IMR-90 (cell line): ENCODE data around the gene C14orf119. TPM values are rescaled to one million over a fixed set of nuclear protein-coding genes. Genes with fewer than 3 reads are reported as not detected.

Source experiments
- ATAC-seq: fragments of 200-7000 bp; cut with Tn5 transposase; 2 replicates; pipeline ENCODE4 v1.9.1; 2020; ENCODE audit warnings: low read depth, mild to moderate bottlenecking, moderate library complexity
- BruUV-seq: library from RNA; stranded (reverse); fragments of 400-500 nt; replicated peaks from 2 replicates; lab custom pipeline; 2021; lab: Mats Ljungman, UMichigan
- CTCF ChIA-PET: fragments of 300-600 bp; formaldehyde crosslinking; extraction: SDS; loops from one replicate; lab custom pipeline; 2021; ENCODE audit warnings: antibody characterized with exemption; lab: Yijun Ruan, JAX
- POLR2A ChIA-PET: fragments of 300-600 bp; sonication (Branson Sonifier 250); formaldehyde crosslinking; loops from one replicate; lab custom pipeline; 2022; ENCODE audit warnings: antibody characterized with exemption; ENCODE audit not compliant: unreplicated experiment; lab: Charles Lee
- DNase-seq: peaks from one replicate; pipeline ENCODE4 v3.0.0; 2013
- H2AFZ ChIP-seq: replicated peaks from 2 replicates; pipeline ENCODE3; 2013; ENCODE audit warnings: low read length, mild to moderate bottlenecking; ENCODE audit not compliant: poor library complexity
- H2AK5ac ChIP-seq: 2 replicates; pipeline ENCODE4 v1.6.1; 2013; ENCODE audit warnings: low read depth, low read length, inconsistent platforms
- H2AK9ac ChIP-seq: replicated peaks from 2 replicates; pipeline ENCODE3; 2013; ENCODE audit warnings: mild to moderate bottlenecking, low read depth, low read length, moderate library complexity; ENCODE audit not compliant: poor library complexity
- H2BK120ac ChIP-seq: 2 replicates; pipeline ENCODE4 v1.6.1; 2013; ENCODE audit warnings: low read depth, low read length, inconsistent platforms
- H2BK15ac ChIP-seq: 3 replicates; pipeline ENCODE4 v1.6.1; 2013; ENCODE audit warnings: low read depth, low read length, inconsistent platforms
- H2BK20ac ChIP-seq: 2 replicates; pipeline ENCODE4 v1.6.1; 2013; ENCODE audit warnings: low read depth, mild to moderate bottlenecking, inconsistent platforms, low read length, moderate library complexity
- H2BK5ac ChIP-seq: 2 replicates; pipeline ENCODE4 v1.6.1; 2013; ENCODE audit warnings: mild to moderate bottlenecking, low read depth, low read length, inconsistent platforms; ENCODE audit not compliant: poor library complexity, severe bottlenecking
- H3K14ac ChIP-seq: replicated peaks from 2 replicates; pipeline ENCODE4 v1.6.1; 2013; ENCODE audit warnings: low read depth, low read length, inconsistent platforms
- H3K18ac ChIP-seq: 2 replicates; pipeline ENCODE4 v1.6.1; 2013; ENCODE audit warnings: low read depth, low read length, control low read depth
- H3K23ac ChIP-seq: 2 replicates; pipeline ENCODE4 v1.6.1; 2013; ENCODE audit warnings: low read depth, low read length, inconsistent platforms
- H3K27ac ChIP-seq: 2 replicates; pipeline ENCODE4 v1.5.1; 2013; ENCODE audit warnings: mild to moderate bottlenecking, control low read depth, low read length; ENCODE audit not compliant: insufficient read depth
- H3K27me3 ChIP-seq: 2 replicates; pipeline ENCODE4 v1.6.1; 2013; ENCODE audit warnings: low read length; ENCODE audit not compliant: control insufficient read depth, insufficient read depth
- H3K36me3 ChIP-seq: 2 replicates; pipeline ENCODE4 v1.6.1; 2013; ENCODE audit warnings: low read length, mixed read lengths; ENCODE audit not compliant: control insufficient read depth, insufficient read depth
- H3K4ac ChIP-seq: 2 replicates; pipeline ENCODE4 v1.6.1; 2013; ENCODE audit warnings: low read depth, low read length, inconsistent platforms
- H3K4me1 ChIP-seq: 2 replicates; pipeline ENCODE4 v1.6.1; 2013; ENCODE audit warnings: low read length, mixed read lengths; ENCODE audit not compliant: control insufficient read depth, insufficient read depth
- H3K4me2 ChIP-seq: 2 replicates; pipeline ENCODE4 v1.6.1; 2013; ENCODE audit warnings: low read depth, mild to moderate bottlenecking, control low read depth, low read length, moderate library complexity
- H3K4me3 ChIP-seq: 2 replicates; pipeline ENCODE4 v1.5.1; 2013; ENCODE audit warnings: low read depth, mild to moderate bottlenecking, control low read depth, low read length, moderate library complexity; ENCODE audit not compliant: insufficient read depth
- H3K56ac ChIP-seq: 2 replicates; pipeline ENCODE4 v1.6.1; 2013; ENCODE audit warnings: low read length, inconsistent platforms; ENCODE audit not compliant: insufficient read depth; ENCODE audit errors: extremely low read depth
- H3K79me1 ChIP-seq, 2 experiments: 2 replicates each; pipeline ENCODE4 v1.6.1; 2013; ENCODE audit warnings: low read length in 2 of 2, inconsistent platforms in 1 of 2, low read depth in 1 of 2
- H3K9ac ChIP-seq: 2 replicates; pipeline ENCODE4 v1.6.1; 2013; ENCODE audit warnings: low read depth, low read length, control low read depth
- H3K9me1 ChIP-seq: 2 replicates; pipeline ENCODE4 v1.6.1; 2013; ENCODE audit warnings: low read length, inconsistent platforms; ENCODE audit not compliant: insufficient read depth
- H3K9me3 ChIP-seq: 2 replicates; pipeline ENCODE4 v1.6.1; 2013; ENCODE audit warnings: low read length; ENCODE audit not compliant: control insufficient read depth, insufficient read depth
- H4K20me1 ChIP-seq: 2 replicates; pipeline ENCODE4 v1.6.1; 2013; ENCODE audit warnings: low read length, inconsistent platforms; ENCODE audit not compliant: insufficient read depth
- H4K5ac ChIP-seq: 2 replicates; pipeline ENCODE4 v1.6.1; 2013; ENCODE audit warnings: mild to moderate bottlenecking, low read depth, low read length, control low read depth
- H4K8ac ChIP-seq, 2 experiments: 2 replicates each; pipeline ENCODE4 v1.6.1; 2013; ENCODE audit warnings: low read depth in 2 of 2, low read length in 2 of 2, control low read depth in 1 of 2, inconsistent platforms in 1 of 2
- H4K91ac ChIP-seq: 2 replicates; pipeline ENCODE4 v1.6.1; 2013; ENCODE audit warnings: low read depth, low read length, inconsistent platforms; ENCODE audit not compliant: insufficient read depth
- CHD1 ChIP-seq: IDR thresholded peaks from 2 replicates; pipeline ENCODE4 v1.6.1; 2012; ENCODE audit warnings: low read depth, low read length, improper control_type of control experiment
- CTCF ChIP-seq: conservative IDR thresholded peaks from 2 replicates; pipeline ENCODE4 v1.5.1; 2012; ENCODE audit warnings: mild to moderate bottlenecking, low read depth, low read length, improper control_type of control experiment
- ELK1 ChIP-seq: fragments of 150-350 bp; IDR thresholded peaks from 2 replicates; pipeline ENCODE4 v1.6.1; 2016; ENCODE audit warnings: low read depth, mild to moderate bottlenecking, low read length, moderate library complexity, borderline replicate concordance
- MAFK ChIP-seq: IDR thresholded peaks from 2 replicates; pipeline ENCODE4 v1.6.1; 2012; ENCODE audit warnings: low read depth, low read length, improper control_type of control experiment
- MAZ ChIP-seq: IDR thresholded peaks from 2 replicates; pipeline ENCODE4 v1.6.1; 2012; ENCODE audit warnings: low read depth, mild to moderate bottlenecking, low read length, improper control_type of control experiment, moderate library complexity, borderline replicate concordance
- NFE2L2 ChIP-seq: fragments of 150-350 bp; IDR thresholded peaks from 2 replicates; pipeline ENCODE4 v1.6.1; 2016; ENCODE audit warnings: low read depth, mild to moderate bottlenecking, low read length
- POLR2A ChIP-seq: IDR thresholded peaks from 2 replicates; pipeline ENCODE4 v1.6.1; 2012; ENCODE audit warnings: mild to moderate bottlenecking, low read depth, low read length
- RAD21 ChIP-seq: IDR thresholded peaks from 2 replicates; pipeline ENCODE4 v1.6.1; 2012; ENCODE audit warnings: low read length, improper control_type of control experiment
- RFX5 ChIP-seq: IDR thresholded peaks from 2 replicates; pipeline ENCODE4 v1.8.0; 2012; ENCODE audit warnings: low read depth, mild to moderate bottlenecking, low read length, moderate library complexity
- dilution Hi-C: fragments of 300-500 bp; cut with HindIII; formaldehyde crosslinking; loops from one replicate; pipeline ENCODE4 v1.14.3; 2018; ENCODE audit warnings: low sequenced_read_pairs; ENCODE audit not compliant: unreplicated experiment
- in situ Hi-C: fragments of 300-500 bp; cut with MboI; formaldehyde crosslinking; loops from 3 replicates; pipeline ENCODE4 v1.14.3; 2019; ENCODE audit warnings: low sequenced_read_pairs, inconsistent platforms, mixed read lengths
- intact Hi-C: fragments of 100-400 bp; cut with micrococcal nuclease; formaldehyde crosslinking; loops from 2 replicates; pipeline ENCODE4 v1.10.0; 2022
- polyA plus RNA-seq, 3 experiments: library from polyadenylated mRNA; depleted of rRNA; stranded (reverse); fragments of >200 nt; gene quantifications; 2 replicates each; pipeline ENCODE4 v1.2.3, GENCODE V29; 2012; ENCODE audit warnings: low replicate concordance in 1 of 3
- total RNA-seq: library from RNA; depleted of rRNA; stranded (reverse); fragments of >200 nt; gene quantifications from 2 replicates; pipeline ENCODE4 v1.2.3, GENCODE V29; 2012; rRNA removed

Gene C14orf119
- total and polyA plus RNA-seq, 2 of the 4 experiments (the other 2 are of a cell fraction), result 74.0 to 83.7 TPM

GRCh38 chr14:23149745-23150144 is 54.4 kb downstream of the C14orf119 start:
- Histone ChIP-seq H3K9me3 (0 out of 2 replicates have a peak, but pooled peaks cover 2% of the 10 kb centered on the region), H3K4me2 (no peak overlapping the region), H3K9ac (no peak overlapping the region), H4K20me1 (no peaks in the 10 kb centered on the region), H3K56ac (no peak overlapping the region), H3K9me1 (no peaks in the 10 kb centered on the region), H3K4me3 (no peak overlapping the region), H4K91ac (no peak overlapping the region), H3K27ac (no peak overlapping the region), H3K36me3 (no peaks in the 10 kb centered on the region), H2AFZ (no peak overlapping the region), H2AK9ac (no peak overlapping the region), H4K5ac (no peak overlapping the region), H3K4ac (no peak overlapping the region), H2BK5ac (no peak overlapping the region), H2BK15ac (no peak overlapping the region), H3K23ac (no peak overlapping the region), H3K4me1 (no peaks in the 10 kb centered on the region), H3K14ac (no peak overlapping the region), H3K18ac (no peak overlapping the region), H4K8ac (no peak overlapping the region), H3K27me3 (peaks cover 11% of the 10 kb centered on the region), H2BK20ac (no peak overlapping the region), H2AK5ac (no peak overlapping the region), H2BK120ac (no peak overlapping the region), H3K79me1 (no peaks in the 10 kb centered on the region)
- ATAC-seq (no peak), DNase-seq (no peak)
- ChIA-PET POLR2A (no interaction called here), CTCF (no interaction called here)
- no peak for TF ChIP-seq MAFK
- no peak for TF ChIP-seq NFE2L2
- TF ChIP-seq RFX5, result no peak
- no peak for TF ChIP-seq CHD1
- no peak for TF ChIP-seq RAD21
- no peak for TF ChIP-seq CTCF
- no peak for TF ChIP-seq MAZ
- TF ChIP-seq ELK1, result no peak
- no peak for TF ChIP-seq POLR2A
- intact Hi-C loops, result no loop called here
- dilution Hi-C loops, result no loop called here
- in situ Hi-C loops, result no loop called here
- BruUV-seq, result no TSS peak

Other genes with a start within 250 kb of the C14orf119 start
- 19.4 and 25.1 TPM in 2 replicates for gene LRP10, start 223.8 kb upstream of the C14orf119 start, total RNA-seq
- gene LRP10, start 223.8 kb upstream of the C14orf119 start, polyA plus RNA-seq (2012; rRNA removed), result 118 and 121 TPM in 2 replicates
- under 0.01 TPM in 2 replicates for gene REM2, start 212.3 kb upstream of the C14orf119 start, total RNA-seq
- 0.07 TPM in 1 of 2 replicates, not detected in the other for gene REM2, start 212.3 kb upstream of the C14orf119 start, polyA plus RNA-seq (2012; rRNA removed)
- 375 and 830 TPM in 2 replicates for gene RBM23, start 176.4 kb upstream of the C14orf119 start, total RNA-seq
- gene RBM23, start 176.4 kb upstream of the C14orf119 start, polyA plus RNA-seq (2012; rRNA removed), result 43.4 and 44.7 TPM in 2 replicates
- gene PRMT5, start 166.1 kb upstream of the C14orf119 start, total RNA-seq, result 92.2 and 99.3 TPM in 2 replicates
- gene PRMT5, start 166.1 kb upstream of the C14orf119 start, polyA plus RNA-seq (2012; rRNA removed), result 136 and 152 TPM in 2 replicates
- gene HAUS4, start 138.4 kb upstream of the C14orf119 start, total RNA-seq, result 19.2 and 24.2 TPM in 2 replicates
- gene HAUS4, start 138.4 kb upstream of the C14orf119 start, polyA plus RNA-seq (2012; rRNA removed), result 13.5 and 16.9 TPM in 2 replicates
- 57.2 and 67.6 TPM in 2 replicates for gene AJUBA, start 113.0 kb upstream of the C14orf119 start, total RNA-seq
- gene AJUBA, start 113.0 kb upstream of the C14orf119 start, polyA plus RNA-seq (2012; rRNA removed), result 46.3 and 46.4 TPM in 2 replicates
- 4.7 and 5.7 TPM in 2 replicates for gene C14orf93, start 85.4 kb upstream of the C14orf119 start, total RNA-seq
- 4.7 and 5.4 TPM in 2 replicates for gene C14orf93, start 85.4 kb upstream of the C14orf119 start, polyA plus RNA-seq (2012; rRNA removed)
- gene PSMB5, start 60.6 kb upstream of the C14orf119 start, total RNA-seq, result 268 and 310 TPM in 2 replicates
- gene PSMB5, start 60.6 kb upstream of the C14orf119 start, polyA plus RNA-seq (2012; rRNA removed), result 321 and 335 TPM in 2 replicates
- gene PSMB11, start 53.3 kb upstream of the C14orf119 start, total RNA-seq, result not detected in 2 replicates
- not detected in 2 replicates for gene PSMB11, start 53.3 kb upstream of the C14orf119 start, polyA plus RNA-seq (2012; rRNA removed)
- gene CDH24, start 38.0 kb upstream of the C14orf119 start, total RNA-seq, result 3.6 and 3.9 TPM in 2 replicates
- gene CDH24, start 38.0 kb upstream of the C14orf119 start, polyA plus RNA-seq (2012; rRNA removed), result 24.4 and 30.0 TPM in 2 replicates
- gene ACIN1, start 369 bp upstream of the C14orf119 start, total RNA-seq, result 71.9 and 73.8 TPM in 2 replicates
- gene ACIN1, start 369 bp upstream of the C14orf119 start, polyA plus RNA-seq (2012; rRNA removed), result 167 and 185 TPM in 2 replicates
- gene CIROP, start 9.5 kb downstream of the C14orf119 start, total RNA-seq, result 0.28 and 0.36 TPM in 2 replicates
- gene CIROP, start 9.5 kb downstream of the C14orf119 start, polyA plus RNA-seq (2012; rRNA removed), result 0.31 and 0.37 TPM in 2 replicates
- not detected in 2 replicates for gene CEBPE, start 23.8 kb downstream of the C14orf119 start, total RNA-seq
- gene CEBPE, start 23.8 kb downstream of the C14orf119 start, polyA plus RNA-seq (2012; rRNA removed), result 0.05 TPM in 1 of 2 replicates, not detected in the other
- not detected in 2 replicates for gene SLC7A8, start 88.2 kb downstream of the C14orf119 start, total RNA-seq
- 0.31 and 0.33 TPM in 2 replicates for gene SLC7A8, start 88.2 kb downstream of the C14orf119 start, polyA plus RNA-seq (2012; rRNA removed)
- gene RNF212B, start 142.4 kb downstream of the C14orf119 start, total RNA-seq, result not detected in 2 replicates
- not detected in 2 replicates for gene RNF212B, start 142.4 kb downstream of the C14orf119 start, polyA plus RNA-seq (2012; rRNA removed)
- gene HOMEZ, start 190.6 kb downstream of the C14orf119 start, total RNA-seq, result 5.8 and 7.7 TPM in 2 replicates
- 9.7 and 10.3 TPM in 2 replicates for gene HOMEZ, start 190.6 kb downstream of the C14orf119 start, polyA plus RNA-seq (2012; rRNA removed)
- 1.1 and 1.3 TPM in 2 replicates for gene PPP1R3E, start 207.4 kb downstream of the C14orf119 start, total RNA-seq
- gene PPP1R3E, start 207.4 kb downstream of the C14orf119 start, polyA plus RNA-seq (2012; rRNA removed), result 2.5 and 3.5 TPM in 2 replicates
- gene BCL2L2, start 211.3 kb downstream of the C14orf119 start, total RNA-seq, result 14.5 and 16.9 TPM in 2 replicates
- gene BCL2L2, start 211.3 kb downstream of the C14orf119 start, polyA plus RNA-seq (2012; rRNA removed), result 30.6 and 40.9 TPM in 2 replicates
- 74.4 and 104 TPM in 2 replicates for gene PABPN1, start 226.0 kb downstream of the C14orf119 start, total RNA-seq
- gene PABPN1, start 226.0 kb downstream of the C14orf119 start, polyA plus RNA-seq (2012; rRNA removed), result 192 and 211 TPM in 2 replicates